GM21737 (cell line): ENCODE results near the gene FREY1.

ENCODE experiments used
- ATAC-seq: cut with Tn5 transposase; IDR thresholded peaks from one replicate; pipeline ENCODE4 v1.9.1; 2021; ENCODE audit warnings: mild to moderate bottlenecking, moderate library complexity; ENCODE audit not compliant: unreplicated experiment

Gene FREY1

DNA sequence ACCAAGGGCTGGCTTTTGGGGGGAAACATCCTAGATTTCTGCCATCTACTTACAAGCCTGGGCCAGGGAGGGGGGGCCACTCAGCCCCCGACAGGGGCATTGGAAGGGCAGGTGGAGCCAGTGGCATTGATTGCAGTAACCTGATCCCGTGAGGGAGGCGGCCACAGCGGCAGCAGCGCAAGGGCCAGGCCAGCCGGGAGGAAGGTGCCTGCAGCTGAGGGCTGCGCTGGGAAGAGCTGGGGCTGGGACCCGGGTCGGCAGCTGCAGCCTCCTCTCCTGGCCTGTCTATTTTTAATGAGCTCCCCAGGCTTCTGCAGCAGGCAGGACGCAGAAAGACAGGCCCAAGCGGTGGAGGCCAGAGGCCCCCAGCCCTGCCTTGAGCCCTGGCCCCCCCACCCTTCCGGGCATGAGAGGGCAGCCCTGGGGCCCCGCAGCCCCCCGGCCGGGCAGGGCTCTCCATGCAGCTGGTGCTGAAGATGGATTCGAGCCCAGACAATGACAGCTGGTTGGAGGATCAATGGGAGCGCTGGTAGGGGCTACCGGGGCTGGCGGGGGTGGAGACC is 10.6 kb downstream of the FREY1 start:
- ATAC-seq = no peak

DNA sequence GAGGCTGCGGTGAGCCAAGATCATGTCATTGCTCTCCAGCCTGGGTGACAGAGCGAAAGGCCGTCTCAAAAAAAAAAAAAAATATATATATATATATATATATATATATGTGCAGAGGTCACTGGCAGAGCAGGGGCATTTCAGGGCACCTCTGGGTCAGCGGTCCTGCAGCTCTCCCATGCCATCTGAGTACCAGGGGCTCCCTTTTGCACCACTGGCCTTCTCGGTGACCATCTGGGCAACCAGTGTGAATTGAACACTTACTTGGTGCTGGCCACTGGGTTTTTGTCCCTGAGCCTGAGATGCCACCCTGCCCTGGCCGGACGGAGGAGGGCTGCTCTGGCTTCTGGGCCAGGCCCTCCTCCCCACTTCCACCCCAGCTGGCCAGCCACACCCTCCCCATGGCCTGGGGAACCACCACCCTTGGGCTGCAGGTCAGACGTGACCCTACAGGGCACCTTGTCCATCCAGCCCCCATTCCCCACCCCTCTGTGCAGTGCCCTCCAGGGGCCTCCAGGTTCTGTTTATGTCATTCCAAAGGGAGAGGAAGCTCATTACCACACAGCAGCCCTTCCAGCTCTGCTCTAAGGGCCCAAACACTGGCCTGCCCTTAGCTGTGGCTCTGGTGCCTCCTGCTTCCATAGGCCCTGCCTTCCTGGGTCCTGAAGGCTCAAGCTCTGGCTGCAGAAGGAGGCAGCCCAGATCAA is 11.4 kb downstream of the FREY1 start:
- no peak for ATAC-seq

DNA sequence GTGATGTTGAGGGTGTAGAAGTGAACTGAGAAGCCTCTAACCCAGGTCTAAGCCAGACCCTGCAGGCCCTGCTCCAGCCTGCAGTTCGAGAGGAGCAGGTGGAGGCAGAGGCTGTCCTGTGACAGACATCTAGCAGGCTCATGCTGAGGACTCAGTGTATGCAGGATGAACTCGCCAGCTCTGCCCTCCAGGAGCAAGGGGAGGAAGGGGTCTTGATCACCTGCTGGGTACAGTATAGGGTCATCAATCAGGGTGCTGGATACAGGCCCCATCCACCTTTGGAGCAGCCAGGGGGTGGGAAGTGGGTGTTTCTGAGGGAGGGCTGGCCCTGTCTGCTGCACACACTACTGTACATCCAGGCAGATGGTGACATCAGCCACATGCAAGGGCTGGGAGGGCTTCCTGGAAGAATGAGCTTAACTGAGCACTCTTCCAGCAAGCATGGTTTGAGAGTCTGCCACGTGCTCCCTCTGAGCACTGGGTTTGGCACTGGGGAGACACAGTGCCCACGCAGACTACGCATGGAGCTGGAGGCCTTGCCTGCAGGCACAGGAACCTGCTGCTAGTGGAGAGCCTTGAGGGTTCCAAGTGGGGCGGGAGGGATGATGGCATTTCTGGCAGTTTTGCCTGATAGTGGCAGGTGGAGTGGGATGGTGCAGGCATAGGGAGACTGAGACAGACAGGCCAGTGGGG is 12.4 kb downstream of the FREY1 start:
- no peak for ATAC-seq

DNA sequence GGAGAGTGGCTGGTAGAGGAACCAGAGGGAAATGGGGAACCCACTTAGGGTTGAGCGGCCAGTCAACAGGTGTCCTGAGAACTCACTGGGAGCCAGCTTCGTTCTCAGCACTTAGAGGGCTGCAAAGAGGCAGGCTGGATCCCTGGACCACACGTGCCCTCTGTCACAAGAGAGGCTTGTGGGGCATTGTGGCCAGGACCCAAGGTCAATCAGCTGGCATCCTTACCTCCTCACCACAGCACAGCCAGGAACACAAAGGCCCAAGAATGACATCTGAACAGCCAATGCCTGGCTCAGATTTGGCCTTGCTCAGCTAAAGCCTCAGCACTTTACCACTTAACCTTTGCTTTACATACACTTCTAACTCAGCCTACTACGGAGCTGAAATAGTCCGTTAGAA is 14.2 kb downstream of the FREY1 start:
- ATAC-seq = no peak

DNA sequence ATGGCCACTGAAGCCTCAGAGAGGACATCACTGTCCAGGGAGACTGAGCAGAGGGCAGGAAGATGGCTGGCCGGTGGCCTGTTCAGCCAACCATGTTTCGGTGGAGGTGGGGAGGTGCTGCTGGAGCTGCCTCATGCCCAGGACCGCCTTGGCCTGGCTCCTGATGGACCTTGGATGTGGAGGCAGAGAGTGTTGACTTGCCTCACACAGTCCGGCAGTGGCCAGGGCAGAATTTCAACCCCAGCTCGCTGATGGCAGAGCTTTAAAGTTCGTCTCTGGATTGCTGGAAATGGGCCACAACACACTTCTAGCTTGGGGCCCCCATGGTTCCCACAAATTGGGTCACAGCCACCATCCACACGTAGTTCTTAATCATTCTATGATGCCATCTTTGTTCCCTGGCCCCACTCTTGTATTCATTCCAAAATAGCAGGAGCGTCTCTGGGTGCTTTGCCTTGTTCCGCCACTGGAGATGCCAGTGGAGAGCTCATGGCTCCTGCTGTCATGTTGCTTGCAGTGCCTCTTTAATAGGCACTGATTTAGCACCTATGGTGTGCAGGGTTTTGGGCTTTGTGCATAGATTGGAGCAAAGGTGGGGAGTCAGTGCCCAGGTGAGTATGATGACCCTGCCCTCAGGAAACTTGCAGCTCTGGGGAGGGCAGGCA is 16.1 kb downstream of the FREY1 start:
- no peak for ATAC-seq

DNA sequence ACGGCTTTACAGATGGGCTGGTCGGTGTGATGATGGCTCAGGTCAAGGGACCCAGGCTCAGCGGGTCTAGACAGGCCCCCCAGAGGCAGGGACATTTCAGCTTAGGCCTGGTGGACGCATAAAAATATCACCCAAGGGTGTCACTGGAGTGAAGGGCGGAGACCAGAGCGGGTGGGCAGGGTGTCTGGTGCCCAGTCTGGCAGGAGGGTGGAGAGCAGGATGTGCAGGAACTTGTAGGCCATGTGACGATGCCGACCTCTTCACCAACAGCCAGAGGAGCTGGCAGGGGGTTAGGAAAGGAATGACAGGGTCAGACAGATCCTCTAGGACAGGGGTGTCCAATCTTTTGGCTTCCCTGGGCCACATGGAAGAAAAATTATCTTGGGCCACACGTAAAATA is 17.1 kb downstream of the FREY1 start:
- no peak for ATAC-seq

DNA sequence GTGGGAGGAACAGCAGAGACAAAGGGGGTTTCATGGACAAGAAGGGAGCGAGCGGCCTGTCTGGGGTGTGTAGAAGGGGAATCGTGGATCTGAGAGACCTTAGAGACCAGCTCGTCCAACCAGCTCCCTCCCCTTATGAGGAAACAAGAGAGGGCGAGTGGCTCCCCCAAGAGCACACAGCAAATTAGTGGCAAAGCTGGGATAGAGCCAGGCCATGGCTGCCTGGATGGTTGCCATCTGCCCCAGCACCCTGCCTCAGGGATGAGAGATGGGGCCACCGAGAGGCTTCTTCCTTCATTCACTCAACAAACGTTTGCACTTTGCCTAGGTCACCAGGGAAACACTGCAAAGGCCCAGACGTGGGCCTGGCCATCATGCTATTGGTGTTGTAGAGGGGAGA is 17.5 kb downstream of the FREY1 start:
- ATAC-seq = no peak

DNA sequence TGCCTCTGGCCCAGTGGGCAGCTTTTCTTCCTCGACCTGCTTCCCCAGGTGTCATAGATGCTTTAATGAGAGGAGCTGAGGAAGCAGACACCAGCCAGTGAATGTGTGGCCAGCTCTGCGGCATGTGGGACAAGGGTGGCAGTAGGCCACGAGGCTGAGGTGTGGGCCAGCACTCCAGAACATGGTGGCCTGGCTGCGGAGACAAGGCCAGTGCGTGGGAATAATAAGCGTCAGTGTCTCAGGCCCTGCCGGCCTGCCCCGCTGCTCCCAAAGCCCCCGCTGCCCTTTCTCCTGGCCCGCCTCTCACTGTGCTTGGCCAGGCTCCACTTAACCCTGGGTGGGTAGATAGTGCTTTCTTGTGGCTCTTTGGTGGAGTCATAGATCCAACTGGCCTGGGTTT is 19.5 kb downstream of the FREY1 start:
- ATAC-seq = no peak

DNA sequence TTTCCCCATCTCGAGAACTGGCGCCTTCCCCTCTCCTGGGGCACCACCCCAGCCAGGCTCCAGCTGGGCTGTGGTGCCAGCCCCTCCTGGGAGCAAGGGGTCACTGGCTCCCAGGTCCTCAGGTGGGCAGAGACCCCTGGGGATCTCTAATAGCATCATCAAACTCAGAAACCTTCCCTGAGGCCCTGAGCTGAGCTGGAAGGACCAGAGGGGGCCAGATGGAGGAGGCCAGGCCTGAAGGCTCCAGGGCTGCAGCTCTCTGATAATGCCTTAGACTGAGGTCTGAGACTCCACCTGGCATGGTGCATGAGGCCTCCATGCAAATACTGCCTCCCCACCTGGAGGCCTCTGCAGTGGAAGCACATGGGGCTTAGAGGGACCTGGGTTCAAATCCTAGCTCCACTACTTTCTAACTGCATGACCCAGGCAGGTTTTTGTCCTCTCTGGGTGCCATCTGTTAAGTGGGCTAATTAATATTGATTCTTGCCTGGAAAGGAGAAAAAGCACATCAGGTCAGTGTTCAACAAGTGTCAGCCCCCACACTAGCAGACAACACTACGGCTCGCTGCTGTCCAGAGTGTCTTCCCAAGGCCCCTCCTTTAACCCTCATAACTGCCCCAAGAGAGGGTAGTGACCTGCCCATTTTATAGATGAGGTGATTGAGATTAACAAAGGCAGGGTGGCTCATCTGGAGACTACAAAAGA is 20.1 kb downstream of the FREY1 start:
- no peak for ATAC-seq

DNA sequence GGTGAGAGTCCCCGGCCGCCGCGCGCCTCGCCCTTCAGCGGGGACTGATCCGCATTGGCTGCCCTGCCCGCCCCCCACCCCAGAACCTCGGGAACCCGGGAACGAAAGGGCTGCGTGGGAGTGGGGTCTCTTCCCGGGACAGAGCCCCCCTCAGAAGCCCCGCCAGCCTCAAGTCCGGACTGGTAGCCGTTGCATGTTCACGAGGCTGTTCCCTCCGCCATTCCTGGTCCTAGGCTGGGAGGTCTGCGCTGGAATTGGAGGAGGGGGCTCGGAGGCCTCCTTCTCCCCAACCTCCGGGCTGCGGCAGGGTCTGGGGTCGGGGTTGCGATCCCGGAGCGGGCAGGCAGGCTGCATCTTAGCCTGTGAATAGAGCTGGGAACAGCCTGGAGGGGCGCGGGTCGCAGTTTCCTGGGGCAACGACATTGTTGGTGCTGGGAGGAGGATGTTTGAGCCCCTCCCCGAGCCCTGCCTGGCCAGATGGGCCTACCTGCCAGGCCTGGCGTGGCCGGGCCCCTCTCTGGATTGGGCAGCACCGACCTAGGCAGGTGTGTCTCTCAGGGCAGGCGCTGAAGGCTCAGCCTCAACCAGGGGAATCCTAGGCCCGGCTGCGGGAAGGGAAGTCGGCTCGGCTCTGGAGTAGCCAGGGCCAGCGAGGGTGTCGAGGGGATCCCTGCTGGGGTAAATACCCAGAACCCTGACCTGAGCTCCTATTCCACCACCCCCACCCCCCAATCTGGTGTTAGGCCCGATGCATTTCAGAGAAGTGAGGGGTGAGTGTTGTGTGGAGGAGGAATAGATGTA is 20.9 kb downstream of the FREY1 start:
- no peak for ATAC-seq

DNA sequence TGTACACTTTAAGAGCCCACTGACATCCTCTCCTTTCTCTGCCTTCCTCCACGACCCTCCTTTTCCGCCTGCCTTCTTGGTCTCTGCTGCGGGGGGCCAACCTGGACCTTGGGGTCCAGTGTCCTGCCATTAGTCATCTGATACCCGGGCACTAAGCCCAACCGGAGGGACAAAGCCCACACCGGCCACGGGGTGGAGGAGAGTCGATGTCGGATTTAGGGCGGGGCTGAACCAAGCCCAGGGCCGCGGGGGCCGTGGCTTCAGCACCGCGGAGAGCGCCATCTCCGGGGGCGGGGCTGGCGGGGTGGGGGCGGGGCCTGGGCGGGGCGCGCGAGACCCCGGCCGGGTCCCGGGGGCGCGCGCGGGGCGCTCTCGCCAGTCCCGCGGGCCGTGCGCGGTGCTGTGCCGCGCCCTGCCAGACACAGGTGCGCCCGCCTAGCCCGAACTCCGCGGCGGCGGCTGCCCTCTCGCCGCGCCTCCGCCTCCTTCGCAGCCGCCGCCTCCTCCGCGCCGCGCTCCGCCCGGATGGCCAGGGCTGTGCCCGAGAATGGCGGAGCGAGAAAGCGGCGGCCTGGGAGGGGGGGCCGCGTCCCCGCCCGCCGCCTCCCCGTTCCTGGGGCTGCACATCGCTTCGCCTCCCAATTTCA is 21.7 kb downstream of the FREY1 start, which contains the start of gene MAPK8IP1:
Gene MAPK8IP1 (plus strand): TSS at position 378 of the 647 bp plus-strand sequence. CDS start 170 bp downstream, at position 548.
- no peak for ATAC-seq

DNA sequence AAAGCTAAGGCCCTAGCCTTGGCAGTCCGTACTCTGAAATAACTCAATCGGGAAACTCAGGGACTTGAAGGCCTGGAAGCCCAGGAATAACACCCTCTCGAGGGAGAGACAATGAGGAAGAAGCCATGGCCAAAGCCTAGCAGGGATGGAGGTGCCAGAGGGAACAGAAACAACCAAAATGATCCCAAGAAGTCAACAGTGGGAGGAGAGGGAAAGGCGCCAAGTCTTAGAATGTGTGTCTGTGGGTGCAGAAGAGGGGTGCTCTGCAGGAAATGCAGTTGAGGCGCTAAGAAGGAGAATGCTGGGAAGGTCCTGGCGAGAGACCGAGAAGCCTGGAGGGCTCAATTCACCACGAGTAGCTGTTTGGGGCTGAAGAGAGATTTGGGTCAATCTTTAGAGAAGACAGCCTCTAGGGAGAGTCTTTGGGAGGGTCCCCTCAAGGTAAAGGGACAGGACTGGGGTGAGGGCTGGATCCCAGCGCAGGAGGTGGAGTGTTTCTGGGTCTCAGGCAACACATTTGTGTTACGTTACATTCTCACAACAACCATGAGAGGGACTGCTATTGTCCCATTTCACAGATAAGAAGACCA is 22.4 kb downstream of the FREY1 start:
- no peak for ATAC-seq

DNA sequence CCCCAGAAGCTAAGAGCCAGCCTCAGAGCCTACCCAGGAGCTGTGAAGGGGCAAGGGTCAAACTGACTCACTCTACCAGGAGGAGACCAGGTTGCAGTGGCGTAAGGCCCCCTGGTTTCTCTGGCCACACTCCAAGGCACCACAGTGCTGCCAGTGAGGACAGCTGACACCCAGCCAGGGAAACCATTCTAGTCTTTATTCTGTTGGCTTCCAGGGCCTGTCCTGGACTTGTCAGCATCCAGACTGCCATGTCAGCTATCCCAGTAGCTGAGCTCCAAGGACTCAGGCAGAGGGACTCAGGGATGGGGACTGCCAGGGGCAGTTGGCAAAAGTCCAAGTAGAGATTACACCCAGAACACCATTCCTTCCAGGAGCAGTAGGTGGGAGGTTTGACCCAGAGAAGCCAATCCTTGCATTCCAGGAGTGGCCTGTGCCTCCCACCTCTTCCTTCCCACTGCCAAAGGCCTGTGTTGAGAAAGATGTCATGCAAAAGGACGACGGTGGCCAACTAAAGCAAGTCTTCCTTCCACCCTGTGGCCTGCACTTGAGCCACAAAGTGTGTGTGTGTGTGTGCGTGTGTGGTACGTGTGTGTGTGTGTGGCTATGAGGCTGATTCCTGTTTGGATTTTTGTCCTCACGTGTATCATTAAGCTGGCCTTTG is 25.2 kb downstream of the FREY1 start:
- no peak for ATAC-seq

DNA sequence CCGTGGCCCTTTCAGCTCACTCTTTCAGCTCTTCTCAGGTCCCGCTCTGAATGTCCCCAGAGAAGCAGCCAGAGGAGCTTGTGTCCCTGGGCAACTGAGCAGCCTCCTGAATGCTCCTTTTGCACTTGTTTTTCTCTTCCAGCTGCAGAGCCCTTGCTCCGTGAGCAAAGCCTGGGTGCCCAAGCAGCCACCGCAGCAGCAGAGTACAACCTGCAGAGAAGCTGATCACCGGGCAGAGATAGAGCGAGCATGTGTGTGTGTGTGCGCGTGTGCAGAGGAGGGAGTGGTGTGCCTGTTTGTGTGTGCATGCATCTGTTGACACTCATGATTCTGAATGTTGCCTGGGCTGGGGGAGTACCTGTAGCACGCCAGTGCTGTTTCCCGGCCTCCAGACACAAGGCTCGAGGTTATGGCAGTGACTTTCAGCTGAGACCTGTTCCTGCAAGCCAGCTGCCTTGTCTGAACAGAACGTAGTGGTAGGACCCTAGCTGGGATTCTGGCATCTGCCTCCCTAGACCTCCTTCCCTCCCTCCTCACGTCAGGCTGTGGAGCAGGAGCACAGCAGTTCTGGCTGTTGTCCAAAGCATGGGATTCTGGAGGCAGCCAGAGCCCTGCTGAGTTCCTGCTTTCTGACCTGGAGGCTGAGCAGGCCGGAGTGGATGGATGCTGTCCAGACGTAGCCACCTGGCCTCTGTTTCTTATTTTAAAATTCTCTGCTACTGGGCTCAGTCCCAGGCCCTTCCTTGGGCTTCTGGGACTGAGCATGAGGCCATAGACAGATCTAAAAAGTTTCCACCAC is 26.1 kb downstream of the FREY1 start:
- ATAC-seq = no peak

DNA sequence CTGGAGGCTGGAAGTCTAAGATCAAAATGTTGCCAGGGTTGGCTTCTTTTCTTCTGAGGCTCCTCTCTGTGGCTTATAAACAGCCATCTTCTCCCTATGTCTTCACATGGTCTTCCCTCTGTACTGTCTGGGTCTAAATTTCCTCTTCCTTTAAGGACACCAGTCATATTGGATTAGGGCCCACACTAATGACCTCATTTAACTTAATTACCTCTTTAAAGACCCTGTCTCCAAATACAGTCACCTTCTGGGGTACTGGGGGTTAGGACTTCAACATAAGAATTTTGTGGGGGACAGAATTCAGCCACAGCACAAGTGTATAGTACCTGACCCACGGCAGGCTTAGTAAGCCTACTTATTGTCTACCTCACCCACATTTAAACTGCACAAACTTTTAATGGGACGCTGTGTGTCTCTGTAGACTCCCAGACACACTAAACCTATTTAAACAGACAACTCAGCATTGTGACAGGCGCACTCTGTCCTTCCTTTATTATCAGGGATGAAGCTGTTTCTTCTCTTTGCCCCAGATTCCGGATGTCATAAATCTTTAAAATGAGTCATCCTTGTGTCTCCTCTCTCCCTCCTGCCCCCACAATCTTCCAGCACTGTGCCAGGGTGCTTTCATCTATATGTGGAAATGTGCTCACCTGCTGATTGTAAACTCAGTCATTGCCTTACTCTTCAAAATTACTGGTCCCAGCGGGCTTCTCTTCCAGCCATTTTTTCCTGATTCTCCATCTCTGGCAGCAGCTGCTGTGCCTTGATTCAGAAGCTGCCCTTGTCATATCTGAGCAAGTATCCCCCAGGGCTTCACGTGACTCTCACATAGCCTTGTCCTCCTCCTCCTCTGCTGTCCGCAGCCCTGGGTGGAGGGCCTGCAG is 27.0 kb downstream of the FREY1 start:
- ATAC-seq = no peak

DNA sequence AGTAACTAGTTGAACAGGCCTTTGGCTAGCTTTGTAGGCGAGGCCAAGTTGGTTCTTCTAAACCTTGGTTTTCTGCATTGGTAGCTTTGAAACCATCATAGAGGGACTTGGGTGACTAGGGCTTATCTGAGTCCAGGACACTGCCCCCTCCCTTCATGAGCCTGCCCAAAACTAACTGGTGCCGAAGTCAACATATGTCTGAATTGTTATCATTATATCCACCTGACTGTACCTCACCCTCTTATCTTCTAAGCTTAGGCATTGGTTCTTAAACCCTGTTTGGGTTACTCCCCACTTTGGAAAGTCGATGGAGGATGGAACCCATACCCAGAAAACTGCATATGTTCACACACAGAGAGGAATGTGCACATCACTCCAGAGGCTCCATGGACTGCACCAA is 29.2 kb downstream of the FREY1 start:
- no peak for ATAC-seq

DNA sequence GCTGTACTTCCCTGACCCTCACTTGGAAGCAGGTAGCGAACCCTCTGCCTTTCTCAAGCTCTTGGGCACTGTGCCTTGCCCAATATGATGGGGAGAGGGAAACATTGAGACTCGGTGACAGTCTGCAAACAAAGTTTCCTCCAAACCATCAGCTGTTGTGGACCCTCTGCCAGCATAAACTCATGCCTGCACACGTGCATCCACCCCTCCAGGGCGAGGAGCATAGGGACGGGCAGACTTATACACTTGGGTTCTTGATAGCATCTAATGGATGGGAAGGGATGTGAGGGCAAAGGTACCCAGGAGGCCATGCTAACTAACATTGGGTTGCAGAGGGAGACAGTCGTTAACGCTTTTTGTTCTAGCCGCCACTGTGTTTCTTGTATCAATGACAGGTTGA is 29.9 kb downstream of the FREY1 start:
- ATAC-seq = no peak
